NCI-H2227 (cell line): ENCODE data around the gene SRC.
"Not testable (repeated sequence)": the region's sequence is repeated elsewhere in the genome, so short reads cannot be mapped to it uniquely, and the experiment has no call there.

Experiments used
- DNase-seq: peaks from one replicate; lab custom pipeline; 2025; ENCODE audit not compliant: unreplicated experiment; lab: John Stamatoyannopoulos, UW

Gene SRC

GRCh38 chr20:37335642-37336368, 10.1 kb upstream of the SRC start:
- no peak for DNase-seq

GRCh38 chr20:37336369-37337207, 9.4 kb upstream of the SRC start:
- DNase-seq: peak; percentile 25

- DNase-seq: no peak
Measured at GRCh38 chr20:37337208-37337991, 8.5 kb upstream of the SRC start.

GRCh38 chr20:37338380-37338779, 7.6 kb upstream of the SRC start:
- DNase-seq: not testable (repeated sequence)

- no peak for DNase-seq
Measured at GRCh38 chr20:37339208-37339607, 6.7 kb upstream of the SRC start.

GRCh38 chr20:37339764-37340109, 6.2 kb upstream of the SRC start:
- not testable (repeated sequence) for DNase-seq

- DNase-seq: no peak
Measured at GRCh38 chr20:37340998-37341397, 4.9 kb upstream of the SRC start.

- no peak for DNase-seq
Measured at GRCh38 chr20:37341632-37342031, 4.3 kb upstream of the SRC start.

GRCh38 chr20:37342231-37343177, 3.4 kb upstream of the SRC start:
- no peak for DNase-seq

- DNase-seq: no peak
Measured at GRCh38 chr20:37343212-37343993, 2.5 kb upstream of the SRC start.

- DNase-seq: no peak
Measured at GRCh38 chr20:37343994-37344355, 2.0 kb upstream of the SRC start.

- DNase-seq: no peak
Measured at GRCh38 chr20:37344506-37345338, 1.2 kb upstream of the SRC start.

GRCh38 chr20:37346236-37346534, 245 bp downstream of the SRC start:
- DNase-seq: peak; percentile 57

- DNase-seq: no peak
Measured at GRCh38 chr20:37346535-37347346, 801 bp downstream of the SRC start.

- DNase-seq: no peak
Measured at GRCh38 chr20:37347347-37347823, 1.4 kb downstream of the SRC start.

- no peak for DNase-seq
Measured at GRCh38 chr20:37347891-37348791, 2.2 kb downstream of the SRC start.
